Neutrophil (primary cell): Measurements from ENCODE around the gene FBXL22.

Experiments used
- H3K27ac ChIP-seq: fragments of 200-600 bp; sonication (generic); 2 replicates; pipeline ENCODE4 v1.5.1; 2016; ENCODE audit warnings: mild to moderate bottlenecking, moderate library complexity
- H3K27me3 ChIP-seq: fragments of 200-600 bp; sonication (generic); 2 replicates; pipeline ENCODE4 v1.6.0; 2016; ENCODE audit warnings: mild to moderate bottlenecking
- H3K36me3 ChIP-seq: fragments of 200-600 bp; sonication (generic); 2 replicates; pipeline ENCODE4 v1.5.1; 2017
- H3K4me1 ChIP-seq, 2 experiments: fragments of 200-600 bp in 1 of 2; sonication (generic) in 1 of 2; 1 replicate in 1 of 2; 2 replicates in 1 of 2; pipeline versions ENCODE4 v1.5.1 to v1.6.1; 2013 to 2016; ENCODE audit warnings: low read depth in 1 of 2, low read length in 1 of 2, mild to moderate bottlenecking in 1 of 2, moderate library complexity in 1 of 2; ENCODE audit not compliant: control insufficient read depth in 1 of 2, insufficient read depth in 1 of 2
- H3K4me3 ChIP-seq, 2 experiments: fragments of 200-600 bp in 1 of 2; sonication (generic) in 1 of 2; 1 replicate in 1 of 2; 2 replicates in 1 of 2; pipeline ENCODE4 v1.5.1; 2013 to 2016; ENCODE audit warnings: low read depth in 1 of 2, low read length in 1 of 2, mild to moderate bottlenecking in 1 of 2, moderate library complexity in 1 of 2
- H3K9me3 ChIP-seq: fragments of 200-600 bp; sonication (generic); 2 replicates; pipeline ENCODE4 v1.5.1; 2016
- CTCF ChIP-seq: fragments of 200-600 bp; sonication (generic); IDR thresholded peaks from 2 replicates; pipeline ENCODE4 v1.5.1; 2016; ENCODE audit warnings: antibody characterized with exemption

The FBXL22 gene

GRCh38 chr15:63582179-63582578 is 15.0 kb upstream of the FBXL22 start:
- H3K27ac ChIP-seq = peak overlapping the region; percentile 27
- no peaks in the 10 kb centered on the region for H3K4me1 ChIP-seq
- peaks cover 77% of the 10 kb centered on the region for H3K36me3 ChIP-seq
- no peak overlapping the region for H3K4me3 ChIP-seq
- no peaks in the 10 kb centered on the region for H3K27me3 ChIP-seq
- TF ChIP-seq CTCF = no peak
- no peaks in the 10 kb centered on the region for H3K9me3 ChIP-seq

GRCh38 chr15:63582718-63583426 is 14.3 kb upstream of the FBXL22 start:
- H3K27me3 ChIP-seq = no peaks in the 10 kb centered on the region

GRCh38 chr15:63586790-63587189 is 10.4 kb upstream of the FBXL22 start:
- TF ChIP-seq CTCF = no peak
- no peaks in the 10 kb centered on the region for H3K4me1 ChIP-seq
- H3K27ac ChIP-seq = no peak overlapping the region
- no peak overlapping the region for H3K4me3 ChIP-seq
- H3K9me3 ChIP-seq = no peaks in the 10 kb centered on the region
- H3K27me3 ChIP-seq = no peaks in the 10 kb centered on the region
- peaks cover 87% of the 10 kb centered on the region for H3K36me3 ChIP-seq

More at GRCh38 chr15:63582718-63583426, 14.3 kb upstream of the FBXL22 start:
- H3K4me1 ChIP-seq = no peaks in the 10 kb centered on the region
- no peak overlapping the region for H3K4me3 ChIP-seq
- H3K9me3 ChIP-seq = no peaks in the 10 kb centered on the region
- peak overlapping the region; percentile 27 for H3K27ac ChIP-seq
- H3K36me3 ChIP-seq = peaks cover 77% of the 10 kb centered on the region
- TF ChIP-seq CTCF = no peak

- H3K9me3 ChIP-seq = no peaks in the 10 kb centered on the region
- H3K4me3 ChIP-seq = no peak overlapping the region
- peaks cover 87% of the 10 kb centered on the region for H3K36me3 ChIP-seq
- TF ChIP-seq CTCF = no peak
- H3K27me3 ChIP-seq = no peaks in the 10 kb centered on the region
- no peaks in the 10 kb centered on the region for H3K4me1 ChIP-seq
- no peak overlapping the region for H3K27ac ChIP-seq
Observed at GRCh38 chr15:63587527-63587926, 9.7 kb upstream of the FBXL22 start.

GRCh38 chr15:63588826-63589225 is 8.4 kb upstream of the FBXL22 start:
- Histone ChIP-seq H3K4me1 (no peaks in the 10 kb centered on the region), H3K27ac (no peak overlapping the region), H3K36me3 (peaks cover 87% of the 10 kb centered on the region), H3K9me3 (no peaks in the 10 kb centered on the region), H3K4me3 (no peak overlapping the region), H3K27me3 (no peaks in the 10 kb centered on the region)
- TF ChIP-seq CTCF = no peak
